Hematopoietic multipotent progenitor cell treated with erythropoietin and hydrocortisone succinate and interleukin-3 and kit ligand, for 17 days (in vitro differentiated cells): Measurements from ENCODE around the gene HOXB4.
A peak's percentile ranks its signal among the peaks of the same experiment; 100 is the strongest.

Experiments
- DNase-seq: peaks from one replicate; pipeline ENCODE4 v3.0.0-alpha.2; 2015; ENCODE audit warnings: low spot score

HOXB4 gene

DNA sequence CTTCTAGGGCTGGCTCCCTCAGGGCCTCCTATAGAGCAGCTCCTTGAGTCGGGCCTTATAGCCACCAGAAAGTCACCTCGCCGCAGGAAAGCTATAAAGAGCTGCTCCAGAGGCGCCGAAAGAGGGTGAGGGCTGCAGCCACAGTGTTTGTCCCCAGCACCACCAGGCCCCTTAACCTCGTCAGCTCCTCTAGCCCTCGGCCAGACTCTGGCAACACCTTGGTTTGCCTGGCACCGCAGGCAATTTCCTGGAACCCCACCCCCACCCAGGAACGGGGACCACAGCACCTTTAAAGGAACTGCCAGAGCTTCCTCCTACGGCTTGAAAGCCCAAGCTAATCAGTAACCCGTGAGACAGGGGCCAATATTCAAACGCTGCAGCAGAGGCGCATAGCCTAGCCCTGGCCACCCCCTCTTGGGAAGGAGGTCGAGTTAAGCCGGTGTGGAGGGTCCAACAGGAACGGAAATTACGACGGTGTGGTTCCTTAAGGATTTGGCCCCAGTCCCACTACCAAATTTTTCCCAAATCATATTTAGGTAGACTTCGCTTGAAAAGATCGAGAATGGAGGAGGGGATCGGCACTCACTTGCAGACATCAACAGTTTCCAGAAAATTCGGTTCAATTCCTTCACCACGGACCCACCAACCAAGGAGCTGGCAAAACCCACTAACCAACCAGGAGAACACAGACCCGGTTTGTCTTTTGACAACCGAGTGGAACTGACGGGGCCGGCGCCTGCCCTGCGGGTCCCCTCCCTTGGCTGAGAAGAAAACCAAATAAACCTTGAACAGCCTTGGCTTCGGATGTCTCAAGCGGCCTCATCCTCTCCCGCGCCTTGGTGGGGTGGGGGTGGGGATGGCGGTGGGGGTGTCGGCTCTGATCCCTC is 23.6 kb upstream of the HOXB4 start:
- no peak for DNase-seq

DNA sequence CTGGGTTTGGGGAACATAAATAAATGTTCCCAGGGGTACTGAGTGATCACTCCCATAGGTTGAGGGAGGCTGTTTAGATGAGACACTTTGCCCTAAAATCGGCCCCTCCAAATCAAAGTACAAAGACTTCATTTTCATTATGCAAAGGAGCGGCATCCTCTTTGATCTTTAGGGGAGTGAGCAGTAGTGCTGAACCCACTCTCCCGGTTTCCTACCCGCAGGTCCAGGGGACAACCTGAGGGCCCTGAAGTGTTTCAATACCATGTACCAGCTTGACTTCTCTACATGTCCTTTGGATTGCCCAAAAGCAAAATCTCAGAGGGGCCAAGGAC is 23.0 kb upstream of the HOXB4 start:
- no peak for DNase-seq

DNA sequence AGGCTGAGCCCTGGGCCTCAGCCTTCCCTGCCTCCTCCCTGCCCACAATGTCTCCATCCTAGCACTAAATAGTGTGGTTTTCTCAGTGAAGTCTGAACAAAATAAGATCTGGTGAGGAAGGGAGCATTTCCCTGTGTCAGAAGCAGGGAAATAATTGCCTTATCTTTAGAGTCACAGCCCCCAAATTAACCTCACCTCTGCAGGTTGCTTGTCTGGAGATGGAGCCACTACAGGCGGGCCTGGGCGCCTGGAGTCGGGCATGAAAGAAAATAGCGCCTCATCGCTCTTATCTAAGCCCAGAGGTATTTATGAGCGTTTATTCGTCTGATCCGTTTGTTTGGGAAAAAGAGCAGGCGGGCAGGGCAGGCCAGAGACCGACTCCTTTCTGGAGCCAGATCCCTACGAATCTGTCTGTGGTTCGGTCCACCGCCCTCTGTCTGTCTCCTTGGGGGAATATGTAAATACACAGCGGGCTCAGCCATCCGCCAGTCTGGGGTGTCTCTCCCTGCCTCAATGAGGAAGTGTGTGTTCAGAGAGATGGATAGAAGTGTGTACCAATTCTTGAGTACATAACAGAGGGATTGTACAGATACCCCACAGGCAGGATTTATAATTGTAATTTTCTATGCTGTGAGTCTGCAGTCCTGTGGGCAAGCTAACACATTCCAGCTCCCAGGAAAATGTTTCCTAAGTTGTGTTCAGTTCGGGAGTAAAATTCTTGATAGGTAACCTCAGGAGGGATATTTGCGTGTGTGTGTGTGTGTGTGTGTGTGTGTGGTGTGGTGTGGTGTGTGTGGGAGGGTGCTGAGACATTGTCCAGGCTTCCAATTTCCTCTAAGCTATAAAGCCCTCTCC is 22.3 kb upstream of the HOXB4 start:
- DNase-seq = no peak

DNA sequence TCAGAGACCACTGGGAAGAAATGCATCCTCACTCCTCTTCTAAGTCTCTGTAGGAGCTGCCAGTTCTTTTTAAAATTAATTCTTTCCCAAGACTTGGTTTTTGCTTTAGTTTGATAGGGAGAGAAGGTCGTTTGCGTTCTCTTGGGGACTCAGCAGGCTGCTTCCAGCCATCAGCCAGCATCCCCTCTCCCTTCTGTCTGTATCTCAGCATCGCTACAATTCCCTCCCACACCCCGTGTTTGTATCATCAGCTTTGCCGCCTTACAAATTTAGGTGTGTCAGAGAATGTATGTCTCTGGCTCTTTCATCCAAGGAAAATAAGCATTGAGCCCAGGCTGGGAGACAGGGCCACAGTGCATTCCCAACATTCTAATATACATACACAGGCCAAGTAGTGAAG is 21.2 kb upstream of the HOXB4 start:
- no peak for DNase-seq

DNA sequence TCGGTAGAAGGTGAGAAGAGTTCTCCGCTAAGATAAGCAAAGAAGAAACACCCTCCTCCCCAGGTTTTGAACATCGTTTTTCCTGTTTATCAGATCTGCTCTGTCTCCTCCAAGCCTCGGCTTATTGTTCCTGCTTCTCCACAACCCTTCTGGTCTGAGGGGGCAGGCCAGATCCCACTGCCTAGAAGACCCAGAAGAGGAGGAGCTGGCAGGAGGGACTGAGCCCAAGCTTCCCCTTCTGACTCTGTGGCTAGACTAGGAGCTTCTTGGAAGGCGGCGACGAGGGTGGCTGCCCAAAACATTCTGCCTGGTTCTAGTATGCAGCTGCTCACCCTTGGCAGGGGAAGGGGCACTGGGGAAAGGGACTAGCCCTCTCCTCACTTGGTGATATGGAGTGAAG is 20.6 kb upstream of the HOXB4 start:
- DNase-seq = no peak

DNA sequence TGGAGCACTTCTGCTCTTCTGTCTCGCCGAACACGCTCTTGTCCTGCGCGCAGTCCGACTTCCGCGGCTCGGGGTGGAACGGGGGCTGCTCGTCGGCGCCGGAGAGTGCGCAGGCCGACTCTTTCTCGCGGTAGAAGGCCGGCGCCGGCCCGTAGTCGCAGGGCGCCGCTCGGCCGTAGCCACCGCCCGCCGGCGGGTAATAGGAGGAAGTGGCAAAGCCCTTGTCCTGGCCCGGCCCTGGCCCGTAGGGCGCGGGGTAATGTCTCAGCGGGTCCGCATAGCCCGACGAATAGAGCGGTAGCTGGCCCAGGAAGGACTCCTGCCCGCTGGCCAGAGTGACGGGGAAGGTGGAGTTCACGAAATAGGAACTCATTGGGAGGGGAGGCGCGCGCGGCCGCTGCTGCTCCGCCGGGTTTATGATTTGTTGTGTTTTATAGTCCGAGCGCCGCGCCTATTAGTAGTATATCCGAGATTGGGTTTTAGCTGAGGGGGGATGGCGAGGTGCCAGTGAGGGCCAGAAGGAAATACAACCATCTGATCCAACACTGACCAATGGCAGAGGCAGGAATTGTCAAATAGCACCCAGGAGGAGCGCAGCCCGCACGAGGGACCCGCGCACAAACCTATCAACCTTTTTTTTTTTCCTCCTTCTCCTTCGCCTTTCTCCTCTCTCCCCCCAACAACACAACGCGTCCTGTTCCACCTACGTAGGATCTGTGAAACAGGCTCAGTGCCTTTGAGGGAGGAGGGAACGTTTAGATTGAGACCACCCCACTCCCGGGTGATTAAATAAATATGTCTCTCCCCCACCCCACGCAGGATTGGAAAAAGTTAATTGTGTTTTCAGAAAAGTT is 19.9 kb upstream of the HOXB4 start:
- no peak for DNase-seq

DNA sequence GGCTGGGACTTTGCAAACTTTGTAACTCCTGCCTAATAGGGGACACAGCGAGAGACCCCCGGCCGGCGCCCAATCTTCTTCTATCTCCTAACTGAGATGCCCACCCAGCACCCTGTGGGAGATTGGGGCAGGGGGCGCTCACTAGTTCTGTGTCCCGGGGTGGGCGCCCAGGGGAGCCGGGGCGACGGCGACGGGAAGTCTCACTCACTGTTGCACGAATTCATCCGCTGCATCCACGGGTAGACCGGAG is 19.3 kb upstream of the HOXB4 start:
- no peak for DNase-seq

DNA sequence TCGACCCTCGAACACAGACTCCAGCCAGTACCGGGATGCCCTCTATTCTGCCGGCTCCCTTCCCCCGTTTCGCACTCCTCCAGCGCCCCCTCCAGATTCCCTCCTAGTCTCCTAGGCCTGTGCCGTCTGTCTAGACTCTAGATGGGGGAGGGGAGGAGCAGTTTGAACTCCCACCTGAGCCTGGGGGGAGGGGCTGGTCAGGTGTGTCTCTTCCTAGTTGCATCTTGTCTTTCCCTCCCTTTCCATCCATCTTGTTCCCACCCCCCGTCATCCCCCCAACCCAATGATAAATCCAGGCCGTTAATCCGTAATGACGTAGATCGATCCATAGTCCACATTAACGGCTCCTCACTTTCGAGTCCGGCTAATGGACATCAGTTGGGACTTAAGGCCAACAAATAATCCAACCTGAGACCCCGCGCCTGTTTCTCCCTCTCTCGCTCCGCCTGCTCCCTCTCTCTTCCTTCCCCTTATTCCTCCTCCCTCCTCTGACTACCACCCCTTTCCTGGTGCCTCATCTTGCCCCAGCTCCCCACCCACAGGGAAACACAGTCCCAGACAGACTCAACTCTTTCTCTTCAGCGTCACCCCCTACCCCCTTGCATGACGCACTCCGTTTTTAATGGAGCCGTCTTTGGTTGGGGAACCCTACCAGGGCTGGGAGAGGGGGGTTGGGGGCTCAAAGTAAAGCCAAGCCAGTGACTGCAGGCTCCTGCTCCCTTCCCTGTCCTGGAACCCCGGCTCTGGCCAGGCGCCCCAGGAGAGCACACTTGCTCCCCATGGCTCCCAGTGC is 18.8 kb upstream of the HOXB4 start:
- no peak for DNase-seq

DNA sequence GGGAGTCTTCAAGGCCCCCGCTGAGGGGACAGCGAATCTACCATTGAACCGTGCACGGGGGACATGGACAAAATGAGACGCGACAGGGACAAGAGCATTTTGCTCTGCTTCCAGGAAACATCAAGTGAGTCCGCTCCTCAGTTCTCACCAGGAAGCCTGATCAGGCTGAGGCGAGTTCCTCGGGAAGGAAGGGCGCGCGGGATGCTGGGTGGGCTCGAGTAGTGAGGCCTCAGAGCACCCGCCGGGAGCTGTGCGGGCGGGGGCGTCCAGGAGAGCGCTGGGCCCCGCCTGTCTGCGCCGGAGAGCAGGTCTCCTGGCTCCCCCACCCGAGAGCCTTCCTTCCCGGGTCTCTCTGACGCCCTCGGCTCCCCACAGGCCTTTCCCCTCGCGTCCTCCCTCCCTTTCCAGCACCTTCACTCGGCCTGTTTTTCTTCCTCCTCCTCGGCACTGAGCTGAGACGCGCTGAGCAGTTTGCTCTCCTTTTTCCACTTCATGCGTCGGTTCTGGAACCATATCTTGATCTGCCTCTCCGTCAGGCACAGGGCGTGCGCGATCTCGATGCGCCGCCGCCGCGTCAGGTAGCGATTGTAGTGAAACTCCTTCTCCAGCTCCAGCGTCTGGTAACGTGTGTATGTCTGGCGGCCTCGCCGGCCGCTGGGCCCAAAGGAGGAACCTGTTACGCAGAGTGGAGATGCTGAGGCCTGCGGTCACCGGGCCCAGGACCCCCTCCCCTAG is 18.0 kb upstream of the HOXB4 start:
- no peak for DNase-seq

DNA sequence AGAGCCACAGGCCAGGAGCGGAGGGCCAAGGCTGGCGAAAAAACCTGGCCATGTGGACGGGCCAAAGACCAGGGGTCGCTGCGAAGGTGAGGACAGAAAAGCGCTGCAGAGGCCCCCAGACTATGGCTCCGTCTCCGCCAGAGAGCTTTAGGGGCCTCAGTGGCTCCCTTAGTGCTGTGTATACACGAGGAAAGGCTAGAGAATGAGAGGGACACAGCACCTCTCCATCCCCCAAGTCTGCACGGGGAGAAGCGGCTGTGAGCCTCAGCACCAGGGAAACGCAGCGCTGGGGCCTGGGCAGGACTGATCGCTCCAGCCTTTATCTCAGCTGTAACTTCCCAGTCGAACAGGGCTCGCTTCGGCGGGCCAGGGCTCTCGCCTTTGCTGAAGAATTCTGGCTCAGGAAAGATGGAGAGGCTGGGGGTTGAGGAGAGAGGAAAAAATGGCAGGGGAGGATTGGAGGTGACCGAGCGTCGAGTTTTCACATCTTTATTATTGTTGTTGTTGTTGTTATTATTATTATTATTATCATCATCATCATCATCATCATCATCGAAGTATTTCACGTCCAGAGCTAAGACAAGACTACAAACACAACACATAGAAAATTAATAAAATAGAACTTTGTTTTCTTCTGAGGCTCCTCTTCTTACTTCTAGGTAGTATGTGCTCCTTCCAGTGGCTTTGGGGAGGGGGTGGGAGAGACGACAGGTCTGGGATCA is 17.3 kb upstream of the HOXB4 start:
- no peak for DNase-seq

DNA sequence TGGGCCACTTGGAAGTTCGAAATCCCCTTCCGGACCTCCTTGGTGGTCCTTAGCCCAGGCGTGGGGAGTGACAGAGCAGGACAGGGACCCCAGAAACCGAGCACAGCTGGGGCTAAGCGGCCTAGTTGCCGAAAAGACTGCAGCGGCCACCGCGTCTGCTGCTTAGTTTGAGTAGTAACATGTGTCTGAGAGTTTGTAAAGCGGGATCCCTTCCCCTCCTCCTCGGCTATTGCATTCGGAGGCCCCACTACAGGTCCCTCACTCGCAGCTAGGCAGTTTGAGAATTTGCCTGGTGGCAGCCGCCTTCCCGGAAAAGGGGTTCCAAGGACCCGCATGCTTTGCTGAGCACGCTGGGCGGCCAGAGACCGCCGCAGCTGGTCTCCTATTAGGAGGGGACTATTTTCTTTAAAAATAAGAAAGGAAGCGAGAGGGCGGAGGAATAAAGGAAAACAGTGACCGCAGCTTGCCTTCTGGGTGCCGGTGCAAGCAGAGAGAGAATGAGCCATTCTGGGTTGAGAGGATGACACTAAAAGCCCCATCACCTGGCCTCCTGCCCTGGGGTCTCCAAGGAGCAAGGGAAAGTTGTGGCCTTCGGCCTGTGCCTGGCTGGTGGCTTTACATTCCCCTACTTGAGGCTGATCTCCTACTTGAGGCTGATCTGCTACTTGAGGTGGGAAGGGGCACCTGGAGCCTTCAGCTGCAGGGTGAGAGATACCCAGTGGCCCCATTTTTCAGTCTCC is 16.6 kb upstream of the HOXB4 start:
- DNase-seq = no peak

DNA sequence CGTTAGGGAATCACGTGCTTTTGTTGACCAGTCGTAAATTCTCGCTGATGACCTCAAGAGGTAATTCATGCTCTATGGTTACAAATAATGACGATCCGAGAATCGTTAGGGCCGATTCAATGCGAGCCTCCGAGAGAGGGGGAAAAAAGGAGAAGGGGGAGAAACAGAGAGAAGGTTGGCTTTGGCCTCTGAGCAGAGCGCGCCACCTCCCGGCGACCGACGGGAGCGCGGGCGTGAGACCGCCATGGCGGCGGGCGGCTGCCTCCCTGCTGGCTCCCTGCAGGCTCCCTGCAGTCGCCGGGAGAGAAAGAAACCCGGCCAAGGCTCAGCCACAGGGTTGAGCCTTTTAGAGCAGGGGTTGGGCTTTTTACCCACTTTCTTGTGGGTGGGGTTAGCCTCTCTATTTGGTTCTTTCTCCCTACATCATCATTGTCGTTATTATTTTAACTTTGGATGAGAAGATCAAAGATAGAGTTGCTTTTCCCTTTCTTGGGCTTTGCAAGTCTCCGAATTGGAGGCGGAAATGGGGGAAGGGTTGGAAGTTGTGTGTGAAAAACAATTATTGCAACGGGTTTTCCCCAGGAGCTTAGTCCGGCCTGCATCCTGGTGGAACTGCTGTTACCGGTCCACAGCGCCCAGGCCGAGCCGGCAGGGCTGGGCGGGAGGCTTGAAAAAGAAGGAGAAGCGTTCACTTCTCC is 15.8 kb upstream of the HOXB4 start:
- peak; percentile 71 for DNase-seq

DNA sequence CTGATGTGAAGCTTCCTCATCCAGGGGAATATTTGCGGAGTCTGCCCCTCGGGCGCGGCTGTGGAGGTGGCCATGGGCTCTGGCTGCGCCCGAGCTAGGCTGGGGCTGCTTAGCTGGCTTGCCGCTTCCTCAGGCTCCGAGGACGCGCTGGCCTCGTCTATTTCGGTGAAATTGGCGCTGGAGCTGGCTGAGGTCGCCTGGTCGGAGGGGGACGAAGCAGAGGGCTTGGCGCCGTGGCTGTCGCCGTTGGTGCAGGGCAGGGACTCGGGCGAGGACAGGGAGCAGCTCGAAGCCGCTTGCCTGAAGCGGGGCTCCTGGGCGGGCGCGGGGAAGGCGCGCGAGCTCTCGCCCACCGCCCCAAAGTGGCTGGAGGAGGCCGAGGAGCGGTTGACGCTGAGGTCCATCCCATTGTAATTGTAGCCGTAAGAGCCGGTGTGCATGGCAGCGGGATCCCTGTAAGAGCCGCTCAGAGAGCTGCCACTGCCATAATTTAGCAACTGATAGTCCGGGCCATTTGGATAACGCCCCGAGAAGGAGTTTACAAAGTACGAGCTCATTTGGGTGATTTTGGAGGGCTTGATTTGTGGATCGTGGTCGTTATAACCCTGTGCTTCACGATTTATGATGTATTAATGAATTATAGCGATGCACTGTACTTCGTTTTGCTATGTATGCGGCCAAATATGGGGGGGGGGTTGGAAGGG is 15.1 kb upstream of the HOXB4 start, which contains the start of gene HOXB5:
Gene HOXB5 (minus strand): TSS at position 654 of the 704 bp plus-strand sequence. CDS start 97 bp downstream, at position 557.
- DNase-seq = no peak

DNA sequence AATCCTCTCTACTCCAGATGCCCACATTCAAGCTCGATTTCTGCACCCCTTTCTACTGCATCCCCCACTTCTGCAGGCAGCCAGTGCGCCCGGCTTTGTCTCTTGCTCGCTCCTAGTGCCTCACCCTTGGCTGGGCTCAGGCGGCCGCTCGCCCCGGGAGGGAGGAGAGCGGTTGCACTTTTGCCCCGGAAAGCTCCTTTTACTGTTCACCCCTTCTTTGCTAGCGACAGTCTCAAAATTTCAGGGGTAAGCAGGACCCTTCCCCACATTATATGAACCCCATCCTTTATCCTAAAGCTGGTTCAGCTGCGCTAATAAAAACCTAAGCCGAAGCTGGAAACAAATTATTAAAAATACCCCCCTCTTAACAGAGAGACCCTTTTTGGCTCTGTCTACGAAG is 14.4 kb upstream of the HOXB4 start:
- DNase-seq = no peak

DNA sequence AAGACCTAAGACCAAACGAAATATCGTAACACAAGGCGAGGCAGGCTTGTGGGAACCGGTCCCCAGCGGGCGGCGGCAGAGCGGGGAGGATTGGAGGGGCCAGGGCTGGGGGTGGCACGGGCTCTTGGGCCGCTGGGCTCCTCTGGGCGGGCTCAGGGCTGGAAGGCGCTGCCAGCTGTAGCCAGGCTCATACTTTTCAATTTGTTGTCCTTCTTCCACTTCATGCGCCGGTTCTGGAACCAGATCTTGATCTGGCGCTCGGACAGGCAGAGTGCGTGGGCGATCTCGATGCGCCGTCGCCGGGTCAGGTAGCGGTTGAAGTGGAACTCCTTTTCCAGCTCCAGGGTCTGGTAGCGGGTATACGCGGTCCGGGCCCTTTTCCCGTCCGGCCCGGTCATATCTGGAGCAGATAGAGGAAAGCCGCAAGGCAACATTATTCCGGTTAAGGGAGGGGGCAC is 13.9 kb upstream of the HOXB4 start:
- DNase-seq = no peak

DNA sequence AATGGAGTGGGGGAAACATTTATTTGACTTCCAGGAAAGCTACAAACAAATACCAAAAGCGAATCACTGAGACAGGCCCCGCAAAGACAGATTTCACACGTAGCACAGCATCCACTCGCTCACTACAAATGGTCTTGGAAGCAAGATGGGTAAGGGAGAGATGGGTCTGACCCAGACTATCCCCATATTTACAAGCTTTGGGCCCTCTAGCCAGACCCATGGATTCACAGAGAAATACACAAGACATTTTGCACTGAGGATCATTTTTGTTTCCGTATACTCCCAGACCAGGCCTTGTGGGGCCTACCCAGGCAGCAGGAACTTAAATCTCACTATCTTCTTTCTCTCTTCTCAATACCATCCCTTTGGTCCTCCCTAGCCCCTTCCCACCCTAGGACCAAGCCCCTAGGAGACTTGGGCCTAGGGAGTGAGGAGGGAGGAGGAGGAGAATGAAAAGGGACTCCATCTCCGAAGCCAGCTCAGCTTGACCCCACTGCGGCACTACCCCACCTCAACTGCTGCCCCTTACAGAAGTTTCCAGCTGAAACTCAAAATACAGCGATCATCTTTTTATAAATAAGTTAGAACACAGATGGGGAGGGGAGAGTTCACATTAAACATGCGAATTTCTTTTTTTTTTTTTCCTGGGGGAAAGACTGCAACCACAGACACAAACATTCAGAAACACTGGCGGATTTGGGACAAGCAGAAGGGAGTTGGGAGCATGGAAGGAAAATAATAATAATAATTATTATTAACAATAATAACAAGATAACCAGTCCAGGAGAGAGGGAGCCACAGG is 13.3 kb upstream of the HOXB4 start:
- DNase-seq = no peak

DNA sequence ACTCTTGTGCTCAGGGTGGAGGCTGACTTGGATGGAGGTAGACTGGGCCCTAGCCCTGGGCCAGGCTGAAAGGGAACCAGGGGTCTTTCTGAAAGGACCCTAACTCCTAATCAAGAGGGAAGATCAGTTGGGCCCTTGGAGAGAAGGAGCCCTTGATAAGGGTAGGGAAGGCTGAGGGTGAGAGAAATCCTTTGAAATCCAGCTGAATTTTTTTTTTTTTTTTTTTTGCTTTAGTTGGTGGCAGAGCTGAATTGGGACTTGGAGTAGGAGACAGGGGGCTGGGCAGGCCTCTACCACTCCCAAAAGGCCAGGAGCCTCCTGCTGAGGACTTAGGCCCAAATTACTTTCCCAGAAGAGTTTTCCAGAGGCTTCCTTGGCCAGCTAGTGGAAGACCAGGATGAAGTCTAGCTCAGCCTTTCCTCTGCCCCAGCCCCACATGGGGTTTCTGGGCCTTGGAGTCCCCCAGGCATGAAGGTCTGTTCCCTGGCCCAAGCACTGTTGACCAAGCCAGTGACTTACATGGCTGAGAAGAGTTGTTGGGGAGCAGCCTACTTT is 12.5 kb upstream of the HOXB4 start:
- no peak for DNase-seq
